GM12878 (cell line): ENCODE measurements around the gene NSD2.

Experiments
- CEBPB ChIP-seq, 2 experiments: fragments of 150-350 bp in 1 of 2; IDR thresholded peaks; 2 replicates each; pipeline ENCODE4 v1.6.1; 2012 to 2014; ENCODE audit warnings: low read depth in 2 of 2, low read length in 2 of 2, borderline replicate concordance in 1 of 2, inconsistent platforms in 1 of 2
- CTCF ChIP-seq, 3 experiments: IDR thresholded peaks in 2 of 3; conservative IDR thresholded peaks in 1 of 3; 2 replicates each; pipeline ENCODE4 v1.5.1; 2011; ENCODE audit warnings: low read depth in 3 of 3, low read length in 3 of 3, mild to moderate bottlenecking in 3 of 3, control low read depth in 2 of 3, moderate library complexity in 2 of 3, inconsistent platforms in 1 of 3, mixed read lengths in 1 of 3; ENCODE audit not compliant: control insufficient read depth in 2 of 3, insufficient read depth in 1 of 3; ENCODE audit errors: extremely low read depth in 1 of 3
- EP300 ChIP-seq, 2 experiments: fragments of 150-350 bp in 1 of 2; IDR thresholded peaks; 2 replicates each; pipeline ENCODE4 v1.6.1; 2011 to 2012; ENCODE audit warnings: low read depth in 2 of 2, low read length in 2 of 2, borderline replicate concordance in 1 of 2, improper control_type of control experiment in 1 of 2, inconsistent platforms in 1 of 2; ENCODE audit not compliant: control insufficient read depth in 1 of 2

- TF ChIP-seq CTCF (IDR thresholded peaks at IDR 0.05 in 2 of 3, conservative IDR thresholded peaks at IDR 0.05 in 1 of 3; ENCODE audit: control insufficient read depth in 2 of 3, extremely low read depth in 1 of 3, insufficient read depth in 1 of 3, low read depth in 3 of 3, low read length in 3 of 3): no peak
- no peak for TF ChIP-seq EP300 (IDR thresholded peaks at IDR 0.05; ENCODE audit: borderline replicate concordance in 1 of 2, control insufficient read depth in 1 of 2, low read depth in 2 of 2, low read length in 2 of 2)
- TF ChIP-seq CEBPB (IDR thresholded peaks at IDR 0.05; ENCODE audit: borderline replicate concordance in 1 of 2, low read depth in 2 of 2, low read length in 2 of 2): no peak
Measured at GRCh38 chr4:1882850-1883271, 11.7 kb downstream of the NSD2 start.
